GM18507 (cell line): Measurements from ENCODE around the gene NDUFS1.
"Not testable (repeated sequence)": the region's sequence is repeated elsewhere in the genome, so short reads cannot be mapped to it uniquely, and the experiment has no call there.

Experiments used
- DNase-seq: peaks from one replicate; pipeline ENCODE4 v3.0.0; 2011; ENCODE audit warnings: low read depth; ENCODE audit not compliant: insufficient read length; ENCODE audit errors: extremely low spot score
- FAIRE-seq: peaks from 2 replicates; lab custom pipeline; 2011; peaks lifted over from hg19 to GRCh38; lab: Jason Lieb, UNC

The NDUFS1 gene

GRCh38 chr2:206112846-206113547 lies 46.2 kb downstream of the NDUFS1 start:
- FAIRE-seq (no peak), DNase-seq (no peak)

GRCh38 chr2:206112108-206112507 lies 47.1 kb downstream of the NDUFS1 start:
- FAIRE-seq (no peak), DNase-seq (no peak)

GRCh38 chr2:206108713-206109112 lies 50.5 kb downstream of the NDUFS1 start:
- FAIRE-seq (no peak), DNase-seq (no peak)

- FAIRE-seq (no peak), DNase-seq (no peak)
Observed at GRCh38 chr2:206105541-206105940, 53.7 kb downstream of the NDUFS1 start.

GRCh38 chr2:206105038-206105437 lies 54.2 kb downstream of the NDUFS1 start:
- FAIRE-seq (no peak), DNase-seq (no peak)

- FAIRE-seq, DNase-seq: not testable (repeated sequence)
Observed at GRCh38 chr2:206098872-206099271, 60.4 kb downstream of the NDUFS1 start.

GRCh38 chr2:206098471-206098870 lies 60.8 kb downstream of the NDUFS1 start:
- DNase-seq = no peak
- no peak for FAIRE-seq

GRCh38 chr2:206096876-206097275 lies 62.4 kb downstream of the NDUFS1 start:
- DNase-seq (no peak), FAIRE-seq (no peak)

- no peak for FAIRE-seq
- no peak for DNase-seq
Observed at GRCh38 chr2:206095536-206096332, 63.5 kb downstream of the NDUFS1 start.

- no peak for FAIRE-seq
Observed at GRCh38 chr2:206092297-206092696, 66.9 kb downstream of the NDUFS1 start.

GRCh38 chr2:206088248-206088647 lies 71.0 kb downstream of the NDUFS1 start:
- DNase-seq = no peak
- FAIRE-seq = no peak

More at GRCh38 chr2:206092297-206092696, 66.9 kb downstream of the NDUFS1 start:
- DNase-seq = no peak

- FAIRE-seq (no peak), DNase-seq (no peak)
Observed at GRCh38 chr2:206086716-206087350, 72.4 kb downstream of the NDUFS1 start.

- FAIRE-seq = peak; percentile 96
- peak; percentile 50 for DNase-seq
Observed at GRCh38 chr2:206085742-206086445, 73.3 kb downstream of the NDUFS1 start, which contains the start of gene INO80D. Gene INO80D, minus strand, starts transcription at chr2:206086174. Its CDS starts 23,158 bp downstream, at chr2:206063016.

- no peak for DNase-seq
- no peak for FAIRE-seq
Observed at GRCh38 chr2:206084870-206085741, 74.1 kb downstream of the NDUFS1 start.

GRCh38 chr2:206084439-206084869 lies 74.8 kb downstream of the NDUFS1 start:
- FAIRE-seq = peak; percentile 68
- no peak for DNase-seq

- DNase-seq (no peak), FAIRE-seq (peak; percentile 73)
Observed at GRCh38 chr2:206083602-206084438, 75.4 kb downstream of the NDUFS1 start.

- FAIRE-seq (no peak), DNase-seq (no peak)
Observed at GRCh38 chr2:206082298-206082843, 76.9 kb downstream of the NDUFS1 start.

- DNase-seq (no peak), FAIRE-seq (no peak)
Observed at GRCh38 chr2:206080927-206081326, 78.3 kb downstream of the NDUFS1 start.
